Right ventricle myocardium inferior (tissue), 1 donor: Measurements from ENCODE around the gene CAMSAP1. TPM values are rescaled to one million over a fixed set of nuclear protein-coding genes. Genes with fewer than 3 reads are reported as not detected.
A peak's percentile ranks its signal among the peaks of the same experiment; 100 is the strongest.

Experiments used
- ATAC-seq: fragments of 200-7000 bp; cut with Tn5 transposase; one replicate; pipeline ENCODE4 v1.9.1; 2020; ENCODE audit warnings: mild to moderate bottlenecking, moderate library complexity
- DNase-seq: peaks from one replicate; pipeline ENCODE4 v3.0.0; 2021; ENCODE audit errors: missing footprints
- intact Hi-C: fragments of 100-400 bp; cut with DNase I; formaldehyde crosslinking; loops from one replicate; pipeline ENCODE4 v1.11.0; 2022
- total RNA-seq: library from RNA; stranded (reverse); fragmentation: NEBNext Ultra II Directional; extraction: Animal tissue kit (Norgen Biotek cat#: 25700); gene quantifications from one replicate; pipeline ENCODE4 v1.2.1, GENCODE V29; 2021
- donor health status: DM: no; HTN: yes; CAD: no; lungs with severe emphysema.

The CAMSAP1 gene
- total RNA-seq, 1 donor from 2014 or later: 17.6 TPM

DNA sequence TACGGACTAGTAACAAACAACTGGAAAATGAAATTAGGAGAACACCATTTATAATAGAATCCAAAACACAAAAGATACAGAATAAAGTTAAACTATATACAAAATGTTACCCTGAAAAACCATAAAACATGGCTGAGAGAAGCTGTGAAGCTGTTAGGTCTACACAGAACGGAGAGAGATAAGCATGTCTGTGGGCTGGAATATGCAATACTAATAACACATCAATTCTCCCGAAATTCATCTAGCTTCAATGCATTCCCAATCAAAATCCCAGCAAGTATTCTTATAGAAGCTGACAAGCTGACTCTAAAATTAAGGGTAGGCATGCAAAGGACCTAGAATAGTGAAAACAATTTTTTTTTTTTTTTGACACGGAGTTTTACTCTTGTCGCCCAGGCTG, 32.5 kb downstream of the CAMSAP1 start:
- intact Hi-C loops: no loop called here
- DNase-seq: no peak
- no peak for ATAC-seq

- intact Hi-C loops: loop anchor here (10.0 kb wide), 1 partner anchor 75 kb away; no protein-coding TSS in a partner anchor
- ATAC-seq (no peak), DNase-seq (no peak)
Measured at GRCh38 chr9:135869909-135870308, 37.4 kb downstream of the CAMSAP1 start.

DNA sequence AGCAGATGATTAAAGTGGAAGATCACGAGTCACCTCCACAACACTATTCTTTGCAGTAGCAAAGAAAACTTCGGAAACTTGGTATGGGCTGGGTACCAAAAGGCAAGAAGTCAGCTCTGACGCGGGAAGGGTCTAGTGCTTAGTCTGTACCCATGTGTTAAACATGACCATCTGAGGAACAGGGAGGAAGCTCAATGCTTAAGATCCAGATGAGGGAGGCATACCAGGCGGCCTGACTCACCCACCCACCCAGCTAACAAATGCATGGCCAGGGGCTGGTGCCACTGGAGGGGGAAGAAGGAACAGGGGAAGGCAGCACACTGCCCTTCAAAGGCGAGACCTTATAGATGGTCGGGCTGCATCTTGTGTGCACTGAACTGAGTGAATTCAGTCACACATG, 41.8 kb downstream of the CAMSAP1 start:
- intact Hi-C loops: loop anchor here (10.0 kb wide), 1 partner anchor 79 kb away; no protein-coding TSS in a partner anchor
- ATAC-seq (no peak), DNase-seq (no peak)

- ATAC-seq: peak; percentile 31
- no peak for DNase-seq
- intact Hi-C loops: loop anchor here (5.0 to 10.0 kb wide), 3 partner anchors 43 to 258 kb away; partner anchors contain the start of gene CAMSAP1
Measured at GRCh38 chr9:135864447-135865049, 42.8 kb downstream of the CAMSAP1 start.

- ATAC-seq (no peak), DNase-seq (no peak)
- intact Hi-C loops: loop anchor here (5.0 to 10.0 kb wide), 3 partner anchors 44 to 259 kb away; partner anchors contain the start of gene CAMSAP1
Measured at GRCh38 chr9:135862809-135863208, 44.5 kb downstream of the CAMSAP1 start.

GRCh38 chr9:135858491-135859185, 48.7 kb downstream of the CAMSAP1 start:
- intact Hi-C loops: no loop called here
- ATAC-seq (no peak), DNase-seq (no peak)

GRCh38 chr9:135857843-135858242, 49.5 kb downstream of the CAMSAP1 start:
- intact Hi-C loops: no loop called here
- ATAC-seq (no peak), DNase-seq (no peak)

DNA sequence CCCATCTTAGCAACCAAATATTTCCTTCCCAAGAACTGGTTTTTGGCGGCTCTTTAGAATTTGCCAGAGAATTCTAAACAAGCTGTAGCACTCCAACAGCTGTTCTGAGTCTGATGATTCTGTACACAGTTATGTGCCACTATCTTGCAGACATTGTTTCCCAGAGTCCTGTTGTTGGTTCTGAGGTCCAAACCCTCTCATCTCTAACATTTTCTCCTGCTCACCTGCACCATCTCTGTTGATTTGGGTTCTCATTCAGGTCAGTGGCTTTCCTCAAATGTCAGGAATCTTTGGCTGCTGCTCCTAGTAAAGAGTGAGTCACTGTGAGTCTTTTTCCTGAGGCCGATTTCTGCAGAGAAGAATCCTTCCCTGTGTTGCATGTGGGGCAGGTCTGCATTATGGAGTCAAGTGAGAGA, 50.0 kb downstream of the CAMSAP1 start:
- ATAC-seq: no peak
- intact Hi-C loops: no loop called here
- no peak for DNase-seq

- no peak for DNase-seq
- intact Hi-C loops: no loop called here
- no peak for ATAC-seq
Measured at GRCh38 chr9:135851748-135852147, 55.6 kb downstream of the CAMSAP1 start.

GRCh38 chr9:135850737-135851136, 56.6 kb downstream of the CAMSAP1 start:
- ATAC-seq: no peak
- no peak for DNase-seq
- intact Hi-C loops: no loop called here

DNA sequence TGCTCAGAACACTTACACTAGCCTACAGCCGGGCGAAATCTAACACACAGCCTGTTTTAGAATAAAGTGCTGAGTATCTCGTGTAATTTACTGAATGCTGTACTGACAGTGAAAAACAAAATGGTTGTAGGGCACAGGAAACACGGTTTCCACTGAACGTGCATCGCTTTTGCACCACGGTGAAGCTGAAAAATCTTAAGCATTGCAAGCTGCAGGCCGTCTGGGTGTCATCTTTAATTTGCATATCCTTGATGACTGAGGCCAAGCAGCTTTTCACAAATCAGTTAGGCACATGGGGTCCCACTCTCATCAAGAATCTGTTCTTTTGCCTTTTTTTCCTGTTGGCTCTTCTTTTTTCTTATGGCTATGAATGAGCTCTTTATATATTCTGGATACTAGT, 58.2 kb downstream of the CAMSAP1 start:
- intact Hi-C loops: no loop called here
- DNase-seq (no peak), ATAC-seq (no peak)

- no peak for DNase-seq
- ATAC-seq: no peak
- intact Hi-C loops: no loop called here
Measured at GRCh38 chr9:135848341-135849047, 58.9 kb downstream of the CAMSAP1 start.

- intact Hi-C loops: no loop called here
- DNase-seq: no peak
- ATAC-seq: no peak
Measured at GRCh38 chr9:135847833-135848232, 59.5 kb downstream of the CAMSAP1 start.

GRCh38 chr9:135840539-135840938, 66.8 kb downstream of the CAMSAP1 start:
- intact Hi-C loops: no loop called here
- ATAC-seq (no peak), DNase-seq (no peak)

GRCh38 chr9:135840107-135840506, 67.2 kb downstream of the CAMSAP1 start:
- intact Hi-C loops: no loop called here
- DNase-seq (no peak), ATAC-seq (no peak)

GRCh38 chr9:135839516-135839915, 67.8 kb downstream of the CAMSAP1 start:
- intact Hi-C loops: no loop called here
- DNase-seq (no peak), ATAC-seq (no peak)

GRCh38 chr9:135835131-135835530, 72.2 kb downstream of the CAMSAP1 start:
- DNase-seq: no peak
- ATAC-seq: no peak
- intact Hi-C loops: no loop called here

DNA sequence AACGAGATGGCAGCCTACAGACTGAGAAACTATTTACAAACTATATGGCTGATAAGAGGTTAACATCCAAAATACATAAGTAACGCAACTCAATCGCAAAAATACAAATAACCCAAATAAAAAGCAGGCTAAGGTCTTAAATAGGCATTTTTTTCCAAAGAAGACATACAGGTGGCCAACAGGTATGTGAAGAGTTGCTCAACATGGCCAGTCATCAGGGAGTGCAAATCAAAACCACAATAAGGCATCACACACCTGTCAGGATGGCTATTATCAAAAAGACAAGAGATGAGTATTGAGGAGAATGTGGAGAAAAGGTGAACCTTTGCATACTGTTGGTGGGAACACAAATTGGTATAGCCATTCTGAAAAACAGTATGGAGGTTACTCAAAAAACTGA, 73.5 kb downstream of the CAMSAP1 start:
- no peak for ATAC-seq
- intact Hi-C loops: no loop called here
- no peak for DNase-seq

GRCh38 chr9:135830496-135830895, 76.8 kb downstream of the CAMSAP1 start:
- DNase-seq (no peak), ATAC-seq (no peak)
- intact Hi-C loops: no loop called here

GRCh38 chr9:135828656-135829055, 78.7 kb downstream of the CAMSAP1 start:
- ATAC-seq (no peak), DNase-seq (no peak)
- intact Hi-C loops: no loop called here
